ENCODE data around the gene DYNC2I2.

DNA sequence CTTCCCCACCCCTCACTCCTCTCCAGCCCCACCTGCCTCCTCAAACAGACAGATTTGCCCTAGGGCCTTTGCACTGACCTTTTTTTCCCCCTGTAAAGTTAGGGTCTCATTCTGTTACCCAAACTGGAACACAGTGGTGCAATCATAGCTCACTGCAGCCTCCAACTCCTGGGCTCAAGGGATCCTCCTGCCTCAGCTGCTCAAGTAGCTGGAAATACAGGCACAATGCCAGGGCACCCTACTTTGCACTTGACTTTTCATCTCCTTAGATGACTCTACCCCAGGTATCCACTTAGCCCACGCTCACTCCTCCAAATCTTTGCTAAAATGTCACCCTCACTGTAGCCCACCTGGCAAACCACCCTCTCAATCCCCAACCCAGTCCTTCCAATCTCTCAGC, 2.2 kb downstream of the DYNC2I2 start:
- TF ChIP-seq, protein P1, sequence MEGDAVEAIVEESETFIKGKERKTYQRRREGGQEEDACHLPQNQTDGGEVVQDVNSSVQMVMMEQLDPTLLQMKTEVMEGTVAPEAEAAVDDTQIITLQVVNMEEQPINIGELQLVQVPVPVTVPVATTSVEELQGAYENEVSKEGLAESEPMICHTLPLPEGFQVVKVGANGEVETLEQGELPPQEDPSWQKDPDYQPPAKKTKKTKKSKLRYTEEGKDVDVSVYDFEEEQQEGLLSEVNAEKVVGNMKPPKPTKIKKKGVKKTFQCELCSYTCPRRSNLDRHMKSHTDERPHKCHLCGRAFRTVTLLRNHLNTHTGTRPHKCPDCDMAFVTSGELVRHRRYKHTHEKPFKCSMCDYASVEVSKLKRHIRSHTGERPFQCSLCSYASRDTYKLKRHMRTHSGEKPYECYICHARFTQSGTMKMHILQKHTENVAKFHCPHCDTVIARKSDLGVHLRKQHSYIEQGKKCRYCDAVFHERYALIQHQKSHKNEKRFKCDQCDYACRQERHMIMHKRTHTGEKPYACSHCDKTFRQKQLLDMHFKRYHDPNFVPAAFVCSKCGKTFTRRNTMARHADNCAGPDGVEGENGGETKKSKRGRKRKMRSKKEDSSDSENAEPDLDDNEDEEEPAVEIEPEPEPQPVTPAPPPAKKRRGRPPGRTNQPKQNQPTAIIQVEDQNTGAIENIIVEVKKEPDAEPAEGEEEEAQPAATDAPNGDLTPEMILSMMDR (conservative IDR thresholded peaks at IDR 0.05) = no peak
- TF ChIP-seq EZH2 (IDR thresholded peaks at IDR 0.05; ENCODE audit: low read depth) = no peak
